IMR-90 (cell line): ENCODE measurements around the gene CIDEA.

Source experiments
- CHD1 ChIP-seq: IDR thresholded peaks from 2 replicates; pipeline ENCODE4 v1.6.1; 2012; ENCODE audit warnings: low read depth, low read length, improper control_type of control experiment
- CTCF ChIP-seq: conservative IDR thresholded peaks from 2 replicates; pipeline ENCODE4 v1.5.1; 2012; ENCODE audit warnings: mild to moderate bottlenecking, low read depth, low read length, improper control_type of control experiment
- MAFK ChIP-seq: IDR thresholded peaks from 2 replicates; pipeline ENCODE4 v1.6.1; 2012; ENCODE audit warnings: low read depth, low read length, improper control_type of control experiment
- POLR2A ChIP-seq: IDR thresholded peaks from 2 replicates; pipeline ENCODE4 v1.6.1; 2012; ENCODE audit warnings: mild to moderate bottlenecking, low read depth, low read length
- RAD21 ChIP-seq: IDR thresholded peaks from 2 replicates; pipeline ENCODE4 v1.6.1; 2012; ENCODE audit warnings: low read length, improper control_type of control experiment
- RCOR1 ChIP-seq: IDR thresholded peaks from 2 replicates; pipeline ENCODE4 v1.6.1; 2012; ENCODE audit warnings: mild to moderate bottlenecking, low read length, improper control_type of control experiment; ENCODE audit not compliant: insufficient replicate concordance
- SMC3 ChIP-seq: fragments of 150-350 bp; IDR thresholded peaks from 2 replicates; pipeline ENCODE4 v1.6.1; 2016; ENCODE audit warnings: low read depth, mild to moderate bottlenecking, antibody characterized with exemption, low read length, moderate library complexity

- TF ChIP-seq MAFK (no peak), RAD21 (peak; percentile 57), CTCF (peak; percentile 76), POLR2A (no peak), SMC3 (peak; percentile 50), CHD1 (no peak), RCOR1 (no peak)
Observed at GRCh38 chr18:12236934-12237832, 17.0 kb upstream of the CIDEA start.
